ENCODE results near the gene KXD1.

Gene KXD1

GRCh38 chr19:18613589-18614234 lies 56.0 kb downstream of the KXD1 start:
- DNase-seq (ENCODE audit: low read depth) = no peak

- no peak for DNase-seq (ENCODE audit: low read depth)
Observed at GRCh38 chr19:18616023-18616422, 58.4 kb downstream of the KXD1 start.

DNA sequence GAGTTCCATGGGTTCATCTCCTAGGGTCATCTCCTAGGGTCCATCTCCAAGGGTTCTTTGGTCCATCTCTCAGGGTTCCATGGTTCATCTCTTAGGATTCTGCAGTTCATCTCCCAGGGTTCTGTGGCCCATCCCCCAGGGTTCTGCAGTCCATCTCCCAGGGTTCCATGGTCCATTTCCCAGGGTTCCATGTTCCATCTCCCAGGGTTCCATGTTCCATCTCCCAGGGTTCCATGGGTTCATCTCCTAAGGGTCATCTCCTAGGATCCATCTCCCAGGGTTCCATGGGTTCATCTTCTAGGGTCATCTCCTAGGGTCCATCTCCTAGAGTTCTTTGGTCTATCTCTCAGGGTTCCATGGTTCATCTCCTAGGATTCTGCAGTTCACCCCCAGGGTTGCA lies 59.9 kb downstream of the KXD1 start:
- no peak for DNase-seq (ENCODE audit: low read depth)

- DNase-seq (ENCODE audit: low read depth) = no peak
Observed at GRCh38 chr19:18618236-18618635, 60.6 kb downstream of the KXD1 start.
